GM19324 (cell line): ENCODE data around the gene CASP8.

Experiments used
- ATAC-seq: cut with Tn5 transposase; IDR thresholded peaks from one replicate; pipeline ENCODE4 v1.9.1; 2021; ENCODE audit warnings: mild to moderate bottlenecking, moderate library complexity; ENCODE audit not compliant: unreplicated experiment, low FRiP score

CASP8 gene

DNA sequence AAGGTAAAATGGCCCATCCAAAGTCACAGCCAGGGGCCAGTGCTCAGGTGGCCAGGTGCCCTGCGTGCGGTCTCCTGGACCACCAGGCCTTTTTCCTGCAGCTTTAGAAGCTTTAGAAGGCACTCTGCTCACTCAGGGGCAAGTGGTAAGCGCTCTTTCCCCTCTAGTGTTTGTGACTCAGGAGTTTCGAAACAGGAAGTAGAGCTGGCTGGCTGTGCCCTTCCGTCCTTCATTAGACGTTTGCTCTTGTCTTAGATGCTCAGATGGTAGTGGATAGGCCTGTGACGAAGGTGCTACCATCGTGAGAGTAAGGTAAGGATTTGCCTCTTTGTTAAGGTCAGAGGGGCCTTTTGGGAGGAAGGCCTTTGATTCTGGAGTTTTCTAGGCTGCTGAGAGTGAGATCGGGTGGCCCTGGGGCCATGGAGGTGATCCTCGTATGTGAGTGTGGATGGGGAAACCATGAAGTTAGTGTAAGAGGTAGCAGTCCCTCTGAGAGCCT is at the start of gene CASP8:
Gene CASP8, plus strand, starts transcription at position 235 of the 499 bp plus-strand sequence. CDS start 5,951 bp downstream, outside the sequence.
- ATAC-seq, result peak; percentile 36

DNA sequence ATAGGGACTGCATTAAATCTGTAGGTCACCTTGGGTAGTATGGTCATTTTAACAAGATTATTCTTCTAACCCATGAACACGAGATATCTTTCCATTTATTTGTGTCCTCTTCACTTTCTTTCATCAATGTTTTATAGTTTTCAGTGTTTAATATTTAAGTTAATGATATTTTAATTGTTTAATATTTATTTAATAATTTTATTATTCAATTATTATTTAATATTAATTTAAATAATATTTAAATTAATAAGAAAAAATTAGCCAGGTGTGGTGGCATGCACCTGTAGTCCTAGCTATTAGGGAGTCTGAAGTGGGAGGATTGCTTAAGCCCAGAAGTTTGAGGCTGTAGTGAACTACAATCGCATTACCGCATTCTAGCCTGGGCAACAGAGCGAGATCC is 44.4 kb upstream of the CASP8 start:
- ATAC-seq, result no peak

- no peak for ATAC-seq
These were observed 43.4 kb upstream of the CASP8 start for GRCh38 chr2:201216918-201217317.

- no peak for ATAC-seq
These were observed 41.6 kb upstream of the CASP8 start for GRCh38 chr2:201218780-201219179.

GRCh38 chr2:201219328-201220096 is 40.8 kb upstream of the CASP8 start:
- ATAC-seq, result no peak

DNA sequence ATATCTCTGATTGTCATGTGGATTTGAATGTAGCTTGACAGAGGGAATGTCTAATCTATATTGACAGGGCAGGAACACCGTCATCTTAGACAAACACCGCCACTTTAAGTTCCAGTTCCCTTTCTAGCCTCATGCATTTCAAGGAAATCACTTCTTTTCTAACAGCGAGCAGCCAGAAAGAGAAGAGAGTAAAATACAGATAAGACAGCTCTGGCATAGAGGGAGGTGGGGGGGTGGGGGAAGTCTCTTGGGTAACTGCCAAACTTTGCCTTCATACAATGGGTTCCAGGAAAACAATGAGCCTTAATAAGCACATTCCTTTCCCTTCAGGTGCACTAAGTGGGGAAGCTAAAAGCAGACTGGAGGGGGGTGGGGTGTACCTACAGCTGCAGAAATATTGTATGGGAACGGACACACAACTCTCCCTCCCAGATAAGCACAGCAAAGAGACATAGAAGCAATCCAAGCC is 40.2 kb upstream of the CASP8 start:
- ATAC-seq, result no peak

DNA sequence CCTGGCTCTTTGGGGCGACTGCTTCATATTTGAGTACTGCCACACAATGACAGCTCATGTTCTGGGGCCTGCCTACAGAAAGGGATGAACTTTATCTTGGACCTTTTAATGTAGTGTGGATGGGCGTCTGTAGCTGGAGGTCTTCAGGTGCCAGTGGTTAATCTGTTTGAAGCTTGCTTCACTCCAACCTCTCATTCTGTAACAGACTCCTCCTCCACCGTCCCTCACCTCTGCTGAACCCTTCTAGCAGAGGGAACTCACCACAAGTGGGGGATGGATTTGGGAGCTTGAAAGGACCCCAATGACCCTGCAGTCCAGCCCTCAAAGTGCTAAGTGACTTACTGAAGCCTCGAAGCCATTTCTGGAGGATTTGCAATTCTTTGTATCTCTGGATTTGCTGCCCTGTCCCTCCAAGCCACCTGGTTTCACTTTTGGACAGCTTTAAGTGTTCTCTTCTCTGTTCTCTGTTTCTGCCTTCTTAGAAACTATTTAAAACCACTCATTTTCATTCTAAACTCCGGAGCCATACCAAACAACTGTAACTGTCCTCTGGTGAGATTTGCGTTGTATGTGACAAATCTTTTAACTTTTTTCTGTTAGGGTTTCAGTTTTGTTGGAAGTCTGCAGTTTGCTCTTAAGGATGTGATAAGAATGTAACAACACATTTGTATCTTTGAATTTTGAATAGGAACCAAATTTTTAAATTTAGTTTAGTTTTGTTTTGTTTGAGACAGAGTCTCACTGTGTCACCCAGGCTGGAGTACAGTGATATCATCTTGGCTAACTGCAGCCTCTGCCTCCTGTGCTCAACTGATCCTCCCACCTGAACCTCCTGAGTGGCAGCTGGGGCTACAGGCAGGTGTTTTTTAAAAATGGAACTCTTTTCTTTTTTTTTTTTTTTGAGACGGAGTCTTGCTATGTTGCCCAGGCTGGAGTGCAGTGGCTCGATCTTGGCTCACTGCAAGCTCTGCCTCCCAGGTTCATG is 37.0 kb upstream of the CASP8 start:
- ATAC-seq, result peak; percentile 90

GRCh38 chr2:201228271-201228911 is 31.9 kb upstream of the CASP8 start:
- no peak for ATAC-seq

GRCh38 chr2:201228912-201229290 is 31.4 kb upstream of the CASP8 start:
- no peak for ATAC-seq

DNA sequence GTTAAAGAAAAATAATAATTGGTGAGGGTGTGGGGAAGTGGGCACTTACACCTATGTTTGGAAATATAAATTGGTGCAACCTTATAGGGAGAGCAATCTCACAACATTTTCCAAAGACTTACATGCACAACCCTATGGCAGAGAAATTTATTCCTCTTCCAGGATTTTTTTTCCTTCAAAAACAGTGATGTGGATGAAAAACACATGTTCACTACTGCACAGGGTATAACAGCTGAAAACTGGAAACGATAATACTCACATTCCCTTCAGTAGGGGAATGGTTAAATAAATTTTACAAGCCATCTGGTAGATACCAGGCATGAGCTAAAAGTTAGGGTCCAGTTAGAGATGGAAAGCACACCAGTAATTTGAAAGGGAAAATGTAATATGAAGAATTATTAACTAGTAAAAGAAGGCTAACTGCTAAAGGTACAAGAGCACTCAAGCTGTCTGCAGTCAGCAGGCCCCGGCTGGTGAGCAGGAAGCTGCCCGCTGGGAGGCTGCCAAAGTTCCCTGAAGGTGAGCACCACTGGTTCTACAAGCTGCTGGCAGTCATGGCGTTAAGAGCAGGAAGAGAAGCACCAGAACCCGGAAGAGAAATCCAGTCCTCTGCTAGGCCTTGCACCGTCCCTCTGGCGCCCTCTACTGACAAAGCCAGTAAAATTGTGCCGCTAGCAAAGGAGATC is 28.4 kb upstream of the CASP8 start:
- peak; percentile 40 for ATAC-seq

DNA sequence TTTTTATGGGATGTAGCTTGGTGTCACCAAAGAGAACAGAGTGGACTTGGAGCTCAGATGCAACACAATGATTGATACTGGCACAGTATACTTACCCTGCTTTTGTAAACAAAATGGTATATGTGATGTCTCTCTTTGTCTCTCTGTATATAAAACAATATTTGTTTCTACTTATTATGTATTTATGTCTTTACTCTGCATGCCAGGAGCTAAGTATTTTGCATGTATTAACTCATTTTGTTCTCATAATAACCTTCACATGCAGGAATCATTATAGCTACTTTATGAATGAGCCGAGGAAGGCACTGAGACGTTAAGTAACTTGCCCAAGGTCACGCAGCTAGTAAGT is 27.9 kb upstream of the CASP8 start:
- no peak for ATAC-seq

GRCh38 chr2:201233192-201233811 is 27.0 kb upstream of the CASP8 start:
- ATAC-seq, result peak; percentile 84

- ATAC-seq, result peak; percentile 22
These were observed 26.3 kb upstream of the CASP8 start for GRCh38 chr2:201233812-201234662.

DNA sequence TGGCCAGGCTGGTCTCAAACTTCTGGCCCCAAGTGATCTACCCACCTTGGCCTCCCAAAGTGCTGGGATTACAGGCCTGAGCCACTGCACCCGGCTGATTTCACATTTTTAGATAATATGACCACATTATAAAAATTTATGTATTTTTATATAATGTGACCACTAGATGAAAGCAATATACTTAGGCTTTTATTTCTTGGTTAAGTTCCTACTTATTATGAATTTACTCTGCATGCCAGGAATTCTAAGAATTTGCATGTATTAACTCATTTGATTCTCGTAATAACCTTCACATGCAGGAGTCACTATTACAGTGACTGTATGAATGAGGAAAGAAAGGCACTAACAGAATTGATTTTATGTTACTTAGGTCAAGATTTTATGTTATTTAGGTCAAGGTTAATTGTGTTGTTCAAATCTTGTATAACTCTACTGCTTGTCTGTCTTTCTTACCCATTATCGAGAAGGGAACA is 25.6 kb upstream of the CASP8 start:
- no peak for ATAC-seq

GRCh38 chr2:201235860-201236811 is 24.2 kb upstream of the CASP8 start:
- no peak for ATAC-seq

DNA sequence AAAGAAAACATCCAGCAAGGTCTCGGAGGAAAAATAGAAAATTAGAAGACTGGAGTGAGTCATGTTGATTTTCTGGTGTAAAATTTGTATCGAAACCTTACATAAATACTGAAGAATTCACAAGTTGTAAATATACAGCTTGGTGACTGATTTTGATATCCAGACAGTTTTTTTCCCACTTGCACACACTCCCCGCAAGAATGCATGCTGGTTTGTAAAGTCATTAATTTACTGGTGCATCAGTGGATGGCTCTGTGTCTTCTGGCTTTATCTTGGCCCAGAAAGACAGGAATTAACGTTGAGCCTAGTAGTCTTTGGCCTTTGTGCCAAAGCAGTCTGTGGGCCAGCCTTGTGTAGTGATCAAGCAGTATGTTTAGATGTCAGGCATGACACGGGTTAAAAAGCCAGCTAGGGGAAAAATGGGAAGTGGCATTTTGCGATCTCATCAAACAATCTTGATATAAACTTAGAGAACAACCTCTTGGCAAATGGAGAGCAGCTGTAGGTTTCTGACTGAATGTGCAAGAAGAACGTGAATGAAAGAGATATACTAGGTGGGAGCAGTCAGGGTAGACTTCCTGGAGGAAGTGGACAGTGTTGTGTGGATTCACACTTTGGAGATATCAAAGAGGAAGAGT is 22.7 kb upstream of the CASP8 start:
- ATAC-seq, result no peak
